ENCODE results near the gene UBE4A.

DNA sequence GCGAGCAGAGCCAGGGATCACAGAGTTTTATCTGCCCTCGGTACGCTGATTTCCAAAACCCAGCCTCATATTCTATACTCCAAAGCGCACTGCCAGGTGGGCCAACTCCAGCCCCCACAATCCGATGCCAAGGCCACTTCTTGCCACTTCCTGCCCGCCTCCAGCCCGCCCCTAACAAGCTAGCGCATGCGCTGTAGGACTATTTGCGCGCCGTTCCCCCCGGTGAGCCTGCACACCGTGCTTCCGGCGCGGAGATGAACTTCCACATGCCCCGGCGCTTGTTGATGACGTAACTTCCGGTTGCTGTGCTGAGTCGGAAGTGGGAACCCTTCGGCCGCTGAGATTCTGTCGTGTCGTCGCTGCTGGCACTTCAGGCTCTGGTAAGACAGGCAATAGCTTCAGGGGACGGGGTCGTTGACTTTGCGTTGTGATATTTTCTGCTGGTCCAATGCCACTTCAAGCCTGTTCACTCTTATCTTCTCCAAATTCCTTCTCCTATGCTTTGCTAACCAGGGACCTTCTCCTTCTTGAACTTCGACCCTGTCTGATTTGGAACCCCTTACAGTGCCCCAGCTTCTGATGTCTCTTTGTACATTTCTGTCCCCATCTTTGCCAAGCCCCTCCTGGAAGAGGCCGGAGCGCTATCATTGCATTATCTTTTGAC is at the start of gene UBE4A:
- TF ChIP-seq SIN3A (IDR thresholded peaks at IDR 0.05; ENCODE audit: borderline replicate concordance, insufficient read depth, low read length) (peak; percentile 48; the same call in 1 of the 2 replicates), FOXP2 (optimal IDR thresholded peaks at IDR 0.05; ENCODE audit: borderline replicate concordance, extremely low read depth, extremely low read length, insufficient read depth) (peak; percentile 80), POLR2AphosphoS5 (IDR thresholded peaks at IDR 0.05; ENCODE audit: low read depth, low read length) (peak; percentile 98), TAF1 (IDR thresholded peaks at IDR 0.05; ENCODE audit: borderline replicate concordance, insufficient read depth, low read length) (peak; percentile 89; the same call in 1 of the 2 replicates)
- TF ChIP-seq, protein P1, sequence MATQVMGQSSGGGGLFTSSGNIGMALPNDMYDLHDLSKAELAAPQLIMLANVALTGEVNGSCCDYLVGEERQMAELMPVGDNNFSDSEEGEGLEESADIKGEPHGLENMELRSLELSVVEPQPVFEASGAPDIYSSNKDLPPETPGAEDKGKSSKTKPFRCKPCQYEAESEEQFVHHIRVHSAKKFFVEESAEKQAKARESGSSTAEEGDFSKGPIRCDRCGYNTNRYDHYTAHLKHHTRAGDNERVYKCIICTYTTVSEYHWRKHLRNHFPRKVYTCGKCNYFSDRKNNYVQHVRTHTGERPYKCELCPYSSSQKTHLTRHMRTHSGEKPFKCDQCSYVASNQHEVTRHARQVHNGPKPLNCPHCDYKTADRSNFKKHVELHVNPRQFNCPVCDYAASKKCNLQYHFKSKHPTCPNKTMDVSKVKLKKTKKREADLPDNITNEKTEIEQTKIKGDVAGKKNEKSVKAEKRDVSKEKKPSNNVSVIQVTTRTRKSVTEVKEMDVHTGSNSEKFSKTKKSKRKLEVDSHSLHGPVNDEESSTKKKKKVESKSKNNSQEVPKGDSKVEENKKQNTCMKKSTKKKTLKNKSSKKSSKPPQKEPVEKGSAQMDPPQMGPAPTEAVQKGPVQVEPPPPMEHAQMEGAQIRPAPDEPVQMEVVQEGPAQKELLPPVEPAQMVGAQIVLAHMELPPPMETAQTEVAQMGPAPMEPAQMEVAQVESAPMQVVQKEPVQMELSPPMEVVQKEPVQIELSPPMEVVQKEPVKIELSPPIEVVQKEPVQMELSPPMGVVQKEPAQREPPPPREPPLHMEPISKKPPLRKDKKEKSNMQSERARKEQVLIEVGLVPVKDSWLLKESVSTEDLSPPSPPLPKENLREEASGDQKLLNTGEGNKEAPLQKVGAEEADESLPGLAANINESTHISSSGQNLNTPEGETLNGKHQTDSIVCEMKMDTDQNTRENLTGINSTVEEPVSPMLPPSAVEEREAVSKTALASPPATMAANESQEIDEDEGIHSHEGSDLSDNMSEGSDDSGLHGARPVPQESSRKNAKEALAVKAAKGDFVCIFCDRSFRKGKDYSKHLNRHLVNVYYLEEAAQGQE (IDR thresholded peaks at IDR 0.05; ENCODE audit: insufficient read depth in 1 of 2, low read depth in 2 of 2, low read length in 2 of 2), result 0 out of 4 replicates have a peak, but pooled peaks of 1 of the 2 experiments have one; percentile 36
